DND-41 (cell line): ENCODE data around the gene EXT2.

Experiments
- ATAC-seq: fragments of 200-7000 bp; cut with Tn5 transposase; 3 replicates; pipeline ENCODE4 v1.9.1; 2021; ENCODE audit warnings: low read depth; ENCODE audit not compliant: insufficient read depth
- DNase-seq: peaks from one replicate; pipeline ENCODE4 v3.0.0-alpha.2; 2020
- H2AFZ ChIP-seq: 2 replicates; pipeline ENCODE4 v1.6.0; 2012; ENCODE audit warnings: low read depth, low read length
- H3K27ac ChIP-seq: 2 replicates; pipeline ENCODE4 v1.5.1; 2012; ENCODE audit warnings: low read length, inconsistent platforms
- H3K27me3 ChIP-seq: fragments of 200-600 bp; sonication (generic); 2 replicates; pipeline ENCODE4 v1.6.0; 2012; ENCODE audit warnings: low read length, mild to moderate bottlenecking, inconsistent platforms; ENCODE audit not compliant: insufficient read depth, poor library complexity
- H3K36me3 ChIP-seq: 2 replicates; pipeline ENCODE4 v1.5.1; 2012; ENCODE audit warnings: low read length, inconsistent platforms; ENCODE audit not compliant: insufficient read depth
- H3K4me1 ChIP-seq: 2 replicates; pipeline ENCODE4 v1.5.1; 2012; ENCODE audit warnings: mild to moderate bottlenecking, low read length; ENCODE audit not compliant: insufficient read depth
- H3K4me2 ChIP-seq: 2 replicates; pipeline ENCODE4 v1.6.0; 2012; ENCODE audit warnings: mild to moderate bottlenecking, moderate library complexity, low read length, inconsistent platforms; ENCODE audit not compliant: insufficient read depth
- H3K4me3 ChIP-seq, 2 experiments: fragments of 200-600 bp in 1 of 2; shearing (Covaris generic) in 1 of 2; 2 replicates each; pipeline ENCODE4 v1.5.1; 2012 to 2016; ENCODE audit warnings: inconsistent platforms in 2 of 2, low read length in 2 of 2, mild to moderate bottlenecking in 2 of 2, low read depth in 1 of 2, moderate library complexity in 1 of 2
- H3K79me2 ChIP-seq: 2 replicates; pipeline ENCODE4 v1.6.0; 2012; ENCODE audit warnings: low read length, inconsistent platforms; ENCODE audit not compliant: insufficient read depth
- H3K9ac ChIP-seq: 2 replicates; pipeline ENCODE4 v1.6.0; 2012; ENCODE audit warnings: low read depth, mild to moderate bottlenecking, inconsistent platforms, low read length, moderate library complexity
- H3K9me3 ChIP-seq: 2 replicates; pipeline ENCODE4 v1.5.1; 2012; ENCODE audit warnings: low read length, moderate library complexity, mild to moderate bottlenecking, inconsistent platforms; ENCODE audit not compliant: insufficient read depth, severe bottlenecking
- H4K20me1 ChIP-seq: 2 replicates; pipeline ENCODE4 v1.6.0; 2012; ENCODE audit warnings: low read length; ENCODE audit not compliant: insufficient read depth
- EZH2 ChIP-seq: IDR thresholded peaks from 3 replicates; pipeline ENCODE4 v1.6.1; 2012; ENCODE audit warnings: borderline replicate concordance, low read depth, mild to moderate bottlenecking, moderate library complexity, low read length, inconsistent platforms; ENCODE audit not compliant: severe bottlenecking
- TF ChIP-seq, protein P1 (sequence below): IDR thresholded peaks from 2 replicates; pipeline ENCODE4 v1.5.1; 2012; ENCODE audit warnings: borderline replicate concordance, low read length, moderate library complexity, mild to moderate bottlenecking; ENCODE audit not compliant: poor library complexity, severe bottlenecking; ENCODE audit errors: extremely low read depth

EXT2 gene

DNA sequence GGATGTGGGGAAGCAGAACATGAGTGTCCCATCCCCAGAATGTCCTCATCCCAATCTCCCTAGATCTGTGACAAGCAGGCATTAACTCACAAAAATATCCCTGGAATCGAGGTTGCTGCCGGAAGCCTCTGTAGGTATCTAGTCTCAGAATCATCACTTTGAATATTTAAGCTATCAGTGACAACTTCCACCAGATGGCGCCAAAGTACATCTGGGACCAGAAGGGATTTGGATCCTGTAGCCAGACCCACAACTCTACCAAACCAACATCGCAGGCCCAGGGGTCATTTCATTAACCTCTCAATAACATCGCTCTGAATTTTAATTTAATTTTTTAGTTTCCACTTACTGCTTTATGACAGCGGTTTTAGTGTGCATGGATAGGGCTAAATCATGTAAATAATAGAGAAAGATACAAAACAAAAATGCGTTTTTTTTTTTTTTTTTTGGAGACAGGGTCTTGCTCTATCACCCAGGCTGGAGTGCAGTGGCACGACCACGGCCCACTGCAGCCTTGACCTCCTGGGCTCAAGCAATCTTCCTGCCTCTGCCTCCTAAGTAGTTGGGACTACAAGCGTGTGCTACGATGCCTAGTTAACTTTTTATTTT is 1.1 kb upstream of the EXT2 start:
- Histone ChIP-seq H3K27me3 (peaks cover 15% of the 10 kb centered on the region), H2AFZ (no peak overlapping the region), H3K4me1 (peaks cover 25% of the 10 kb centered on the region), H3K9me3 (no peaks in the 10 kb centered on the region), H4K20me1 (0 out of 2 replicates have a peak, but pooled peaks cover 3% of the 10 kb centered on the region), H3K79me2 (peaks cover 24% of the 10 kb centered on the region), H3K36me3 (no peaks in the 10 kb centered on the region; the same call in 1 of the 2 replicates), H3K4me2 (no peak overlapping the region; the same call in 1 of the 2 replicates), H3K27ac (no peak overlapping the region), H3K9ac (no peak overlapping the region), H3K4me3 (no peak overlapping the region)
- peak; percentile 80 for DNase-seq
- peak; percentile 71 for ATAC-seq
- no peak for TF ChIP-seq EZH2
- TF ChIP-seq, protein P1, sequence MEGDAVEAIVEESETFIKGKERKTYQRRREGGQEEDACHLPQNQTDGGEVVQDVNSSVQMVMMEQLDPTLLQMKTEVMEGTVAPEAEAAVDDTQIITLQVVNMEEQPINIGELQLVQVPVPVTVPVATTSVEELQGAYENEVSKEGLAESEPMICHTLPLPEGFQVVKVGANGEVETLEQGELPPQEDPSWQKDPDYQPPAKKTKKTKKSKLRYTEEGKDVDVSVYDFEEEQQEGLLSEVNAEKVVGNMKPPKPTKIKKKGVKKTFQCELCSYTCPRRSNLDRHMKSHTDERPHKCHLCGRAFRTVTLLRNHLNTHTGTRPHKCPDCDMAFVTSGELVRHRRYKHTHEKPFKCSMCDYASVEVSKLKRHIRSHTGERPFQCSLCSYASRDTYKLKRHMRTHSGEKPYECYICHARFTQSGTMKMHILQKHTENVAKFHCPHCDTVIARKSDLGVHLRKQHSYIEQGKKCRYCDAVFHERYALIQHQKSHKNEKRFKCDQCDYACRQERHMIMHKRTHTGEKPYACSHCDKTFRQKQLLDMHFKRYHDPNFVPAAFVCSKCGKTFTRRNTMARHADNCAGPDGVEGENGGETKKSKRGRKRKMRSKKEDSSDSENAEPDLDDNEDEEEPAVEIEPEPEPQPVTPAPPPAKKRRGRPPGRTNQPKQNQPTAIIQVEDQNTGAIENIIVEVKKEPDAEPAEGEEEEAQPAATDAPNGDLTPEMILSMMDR, result peak; percentile 85

DNA sequence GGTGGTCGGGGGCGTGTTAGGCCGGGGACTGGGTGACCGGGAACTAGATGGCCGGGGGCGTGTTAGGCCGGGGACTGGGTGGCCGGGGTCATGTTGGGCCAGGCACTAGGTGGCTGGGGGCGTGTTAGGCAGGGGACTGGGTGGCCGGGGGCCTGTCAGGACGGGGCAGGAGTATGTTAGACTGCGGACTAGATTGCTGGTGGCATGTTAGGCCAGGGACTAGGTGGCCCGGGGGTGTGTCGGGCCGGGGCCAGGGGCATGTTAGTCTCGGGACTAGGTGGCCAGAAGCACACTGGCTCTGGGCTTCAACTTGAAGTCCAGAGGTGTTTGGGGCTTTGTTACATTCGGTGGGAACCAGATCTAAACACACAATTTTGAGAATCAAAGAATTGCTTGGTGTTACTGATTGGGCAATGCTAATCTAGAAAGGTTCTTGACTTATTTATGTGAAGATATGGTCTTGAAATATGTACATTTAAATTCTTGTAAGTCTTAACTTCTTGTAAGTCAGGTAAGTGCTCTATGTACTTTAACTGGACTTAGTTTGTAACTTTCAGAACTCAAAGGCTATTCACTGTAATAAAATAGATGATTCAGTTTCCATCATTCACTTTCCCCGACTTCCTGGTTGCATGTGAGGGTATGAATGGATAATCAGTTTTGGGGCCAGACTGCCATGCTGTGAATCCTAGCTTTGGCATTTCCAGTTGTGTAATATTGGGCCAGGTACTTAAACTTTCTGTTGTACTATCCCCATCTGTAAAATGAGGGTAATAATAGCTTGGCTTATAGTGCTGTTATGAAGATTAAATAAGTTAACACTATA is 1.1 kb downstream of the EXT2 start:
- no peaks in the 10 kb centered on the region; the same call in 1 of the 2 replicates for H3K36me3 ChIP-seq
- peak overlapping the region; percentile 49 to 88 for H3K4me3 ChIP-seq
- peaks cover 21% of the 10 kb centered on the region; the same call in 1 of the 2 replicates for H4K20me1 ChIP-seq
- peaks cover 11% of the 10 kb centered on the region for H3K27me3 ChIP-seq
- H3K4me1 ChIP-seq, result peaks cover 25% of the 10 kb centered on the region
- 0 out of 2 replicates have a peak overlapping the region, but pooled peaks have one; percentile 93 for H2AFZ ChIP-seq
- peaks cover 34% of the 10 kb centered on the region for H3K79me2 ChIP-seq
- H3K9ac ChIP-seq, result peak overlapping the region; percentile 86
- ATAC-seq (peak; percentile 3; the same call in 1 of the 3 replicates), DNase-seq (no peak)
- TF ChIP-seq EZH2, result no peak
- H3K9me3 ChIP-seq, result no peaks in the 10 kb centered on the region
- H3K27ac ChIP-seq, result peak overlapping the region; percentile 61; the same call in 1 of the 2 replicates
- peak overlapping the region; percentile 87 for H3K4me2 ChIP-seq

DNA sequence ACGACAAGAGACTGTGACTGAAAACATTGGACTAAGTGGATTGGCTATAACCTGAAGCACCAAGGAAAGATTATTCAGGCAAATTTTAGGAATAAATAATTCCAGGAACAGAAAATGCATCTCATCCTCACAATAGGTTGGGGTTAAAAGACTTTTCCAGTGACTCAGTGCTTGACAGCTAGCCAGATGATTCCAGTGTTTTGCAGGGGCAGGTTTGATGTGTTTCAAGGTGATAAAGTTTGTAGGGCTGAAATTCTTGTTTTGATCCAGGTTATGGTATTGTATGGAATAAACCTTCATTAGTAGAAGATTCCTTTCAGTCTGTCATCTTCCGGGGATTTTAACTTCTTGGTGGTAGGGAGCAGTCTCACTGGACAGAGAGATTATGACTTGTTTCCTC is 2.3 kb downstream of the EXT2 start:
- Histone ChIP-seq H2AFZ (no peak overlapping the region), H3K4me2 (no peak overlapping the region), H3K27ac (no peak overlapping the region), H3K9ac (no peak overlapping the region), H3K36me3 (no peaks in the 10 kb centered on the region; the same call in 1 of the 2 replicates), H3K79me2 (peaks cover 39% of the 10 kb centered on the region), H3K9me3 (no peaks in the 10 kb centered on the region), H3K4me3 (no peak overlapping the region), H3K27me3 (peaks cover 4% of the 10 kb centered on the region), H4K20me1 (peaks cover 29% of the 10 kb centered on the region; the same call in 1 of the 2 replicates), H3K4me1 (peaks cover 25% of the 10 kb centered on the region)
- DNase-seq, result no peak
- TF ChIP-seq, protein P1, result no peak
- TF ChIP-seq EZH2, result no peak
- ATAC-seq, result no peak

DNA sequence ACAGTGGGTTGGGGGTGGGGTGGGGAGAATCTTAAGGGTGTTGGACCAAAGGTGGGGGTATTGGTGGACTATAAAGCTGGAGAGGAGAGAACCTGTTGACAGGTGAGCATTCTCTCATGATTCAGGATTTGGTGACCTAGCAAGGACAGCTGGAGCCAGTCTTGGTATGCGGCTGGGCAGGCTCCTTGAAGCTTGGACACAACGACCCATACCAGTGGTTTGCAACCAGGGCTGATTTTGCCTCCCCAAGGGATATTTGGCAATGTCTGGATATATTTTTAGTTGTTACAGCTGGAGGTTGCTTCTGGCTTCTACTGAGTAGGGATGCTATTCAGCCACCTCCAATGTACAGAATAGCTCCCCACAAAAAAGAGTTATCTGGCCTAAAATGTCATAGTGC is 5.6 kb downstream of the EXT2 start:
- H3K9me3 ChIP-seq, result no peaks in the 10 kb centered on the region
- no peak overlapping the region for H3K9ac ChIP-seq
- H3K4me3 ChIP-seq, result no peak overlapping the region
- no peak overlapping the region for H3K27ac ChIP-seq
- peaks cover 37% of the 10 kb centered on the region for H3K79me2 ChIP-seq
- H3K27me3 ChIP-seq, result no peaks in the 10 kb centered on the region
- H3K4me2 ChIP-seq, result no peak overlapping the region
- DNase-seq (no peak), ATAC-seq (no peak)
- peaks cover 13% of the 10 kb centered on the region for H3K4me1 ChIP-seq
- H2AFZ ChIP-seq, result no peak overlapping the region
- no peak for TF ChIP-seq EZH2
- TF ChIP-seq, protein P1, result no peak
- peaks cover 29% of the 10 kb centered on the region; the same call in 1 of the 2 replicates for H4K20me1 ChIP-seq
- H3K36me3 ChIP-seq, result peaks cover 4% of the 10 kb centered on the region
